Thyroid gland (tissue), 4 donors: ENCODE measurements around the gene CPSF3. TPM values are rescaled to one million over a fixed set of nuclear protein-coding genes. Genes with fewer than 3 reads are reported as not detected.

ENCODE experiments used
- DNase-seq, 2 donors: peaks; one replicate each; pipeline ENCODE4 v3.0.0-alpha.2; 2019
- H3K27ac ChIP-seq, 3 donors: fragments of 200-600 bp; sonication (generic); 1 replicate in 2 of 3; 2 replicates in 1 of 3; pipeline ENCODE4 v1.5.1; 2016 to 2019; ENCODE audit warnings: mild to moderate bottlenecking in 1 of 3, moderate library complexity in 1 of 3
- H3K27me3 ChIP-seq: fragments of 200-600 bp; sonication (generic); one replicate; pipeline ENCODE4 v1.5.1; 2019
- H3K36me3 ChIP-seq, 2 donors: fragments of 200-600 bp; sonication (generic); one replicate each; pipeline ENCODE4 v1.5.1; 2016 to 2019
- H3K4me1 ChIP-seq, 2 donors: fragments of 200-600 bp; sonication (generic); one replicate each; pipeline ENCODE4 v1.5.1; 2017 to 2019
- H3K4me3 ChIP-seq, 3 donors: fragments of 200-600 bp; sonication (generic); replicated peaks in 1 of 3; 1 replicate in 2 of 3; 2 replicates in 1 of 3; pipeline ENCODE4 v1.5.1; 2016; ENCODE audit warnings: mild to moderate bottlenecking in 1 of 3
- H3K9me3 ChIP-seq: fragments of 200-600 bp; sonication (generic); one replicate; pipeline ENCODE4 v1.5.1; 2017
- CTCF ChIP-seq, 6 experiments: fragments of 200-600 bp in 3 of 6; fragments of 450-650 bp in 3 of 6; sonication (generic) in 3 of 6; IDR thresholded peaks; one replicate each; pipeline ENCODE4 v1.5.1; 2016 to 2019; ENCODE audit warnings: antibody characterized with exemption in 6 of 6, mild to moderate bottlenecking in 2 of 6, inconsistent platforms in 1 of 6, moderate library complexity in 1 of 6
- POLR2A ChIP-seq, 2 donors: fragments of 450-650 bp; IDR thresholded peaks; one replicate each; pipeline ENCODE4 v1.6.1; 2017; ENCODE audit warnings: antibody characterized with exemption in 2 of 2, mild to moderate bottlenecking in 2 of 2, moderate library complexity in 1 of 2
- WGBS, 2 donors: methylation state at CpG; one replicate each; pipeline ENCODE4 v1.1.5; 2017; 5-methylcytosine and 5-hydroxymethylcytosine counted together
- intact Hi-C: fragments of 100-400 bp; cut with DNase I; formaldehyde crosslinking; loops from one replicate; pipeline ENCODE4 v1.15.1; 2023
- total RNA-seq, 4 donors: library from RNA; depleted of rRNA; stranded (reverse); fragments of >200 nt; gene quantifications; one replicate each; pipeline ENCODE4 v1.2.3, GENCODE V29; 2016

CPSF3 gene
- total RNA-seq, 4 donors from 2014 or later: 21.7 to 33.6 (median 29.1) TPM

DNA sequence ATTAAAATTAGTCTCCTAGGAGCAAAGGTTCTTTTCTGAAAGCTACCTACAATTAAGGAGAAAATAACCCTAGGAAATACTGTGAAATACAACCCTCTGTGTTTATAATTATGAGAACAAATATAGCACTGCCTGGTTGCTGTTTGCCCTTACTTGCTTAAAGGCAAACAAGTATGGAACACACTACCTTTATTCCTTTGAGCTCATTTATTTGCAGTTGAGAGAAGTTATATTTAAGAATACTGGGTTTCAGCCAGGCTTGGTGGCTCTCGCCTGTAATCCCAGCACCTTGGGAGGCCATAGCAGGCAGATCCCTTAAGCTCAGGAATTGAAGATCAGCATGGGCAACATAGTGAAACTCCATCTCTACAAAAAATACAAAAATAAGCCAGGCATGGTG is 27.8 kb downstream of the CPSF3 start:
- TF ChIP-seq CTCF (IDR thresholded peaks at IDR 0.05): no peak
- TF ChIP-seq POLR2A (IDR thresholded peaks at IDR 0.05): no peak
- H3K4me1 ChIP-seq: no peaks in the 10 kb centered on the region
- no peak overlapping the region for H3K27ac ChIP-seq
- no peaks in the 10 kb centered on the region for H3K9me3 ChIP-seq
- WGBS, 2 donors: 77 to 94% methylated on average over 1 of the region's 1 CpG
- intact Hi-C loops: no loop called here
- H3K36me3 ChIP-seq: peaks cover 10 to 35% of the 10 kb centered on the region in 2 donors
- no peak overlapping the region for H3K4me3 ChIP-seq
- no peak for DNase-seq
- no peaks in the 10 kb centered on the region for H3K27me3 ChIP-seq

DNA sequence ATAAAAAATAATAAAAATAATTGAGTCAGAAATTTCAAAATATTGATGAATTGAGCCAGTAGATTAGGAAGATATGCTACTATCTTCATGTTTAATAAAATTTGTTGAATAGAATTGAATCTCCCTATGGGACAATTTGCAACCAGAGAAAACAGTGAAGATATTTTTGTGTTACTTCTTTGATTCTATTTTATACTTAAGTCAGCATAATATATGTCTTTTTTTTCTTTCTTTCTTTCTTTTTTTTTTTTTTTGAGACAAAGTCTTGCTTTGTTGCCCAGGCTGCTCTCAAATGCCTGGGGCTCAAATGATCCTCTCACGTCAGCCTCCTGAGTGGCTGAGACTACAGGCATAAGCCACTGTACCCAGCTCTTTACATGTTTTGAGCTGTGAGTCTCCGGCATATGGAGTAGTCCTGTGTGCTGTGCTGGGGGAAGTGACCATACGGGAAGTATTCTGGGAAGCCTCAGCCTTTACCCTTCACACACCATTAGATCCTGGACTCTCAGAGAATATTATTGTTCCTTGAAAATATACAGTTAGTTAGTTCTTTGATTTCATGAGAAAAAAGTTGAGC is 37.1 kb downstream of the CPSF3 start:
- Histone ChIP-seq H3K36me3 (peaks cover 0 to 5% of the 10 kb centered on the region in 2 donors), H3K9me3 (no peaks in the 10 kb centered on the region), H3K27me3 (no peaks in the 10 kb centered on the region), H3K4me3 (no peak overlapping the region), H3K27ac (no peak overlapping the region), H3K4me1 (peaks cover 5 to 26% of the 10 kb centered on the region in 2 donors)
- intact Hi-C loops: no loop called here
- no peak for TF ChIP-seq CTCF (IDR thresholded peaks at IDR 0.05)
- TF ChIP-seq POLR2A (IDR thresholded peaks at IDR 0.05): no peak
- WGBS, 2 donors: 93% methylated on average over 3 of the region's 3 CpGs
- DNase-seq: no peak

DNA sequence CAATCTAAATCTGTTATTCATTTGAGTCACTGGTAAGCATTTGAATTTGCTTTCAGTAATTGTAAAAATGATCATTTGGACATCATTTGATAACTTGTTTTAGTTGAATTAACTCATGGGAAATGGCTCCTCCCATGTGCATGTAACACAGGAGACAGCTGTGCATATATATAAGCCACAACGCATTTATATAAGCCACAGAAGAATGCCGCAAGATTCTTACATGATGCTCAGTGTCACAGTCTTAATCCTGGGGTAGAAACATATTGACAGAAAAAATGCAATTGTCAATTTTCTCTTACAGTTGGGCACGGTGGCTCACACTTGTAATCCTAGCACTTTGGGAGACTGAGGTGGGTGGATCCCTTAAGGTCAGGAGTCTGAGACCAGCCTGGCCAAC is 37.6 kb downstream of the CPSF3 start:
- TF ChIP-seq CTCF (IDR thresholded peaks at IDR 0.05): no peak
- 91 to 98% methylated on average over 3 of the region's 3 CpGs for WGBS, 2 donors
- H3K9me3 ChIP-seq: no peaks in the 10 kb centered on the region
- intact Hi-C loops: no loop called here
- no peak overlapping the region for H3K27ac ChIP-seq
- no peak overlapping the region for H3K4me3 ChIP-seq
- peaks cover 5 to 28% of the 10 kb centered on the region in 2 donors for H3K4me1 ChIP-seq
- peaks cover 0 to 5% of the 10 kb centered on the region in 2 donors for H3K36me3 ChIP-seq
- H3K27me3 ChIP-seq: no peaks in the 10 kb centered on the region
- no peak for DNase-seq

- WGBS, 2 donors: 85 to 94% methylated on average over 5 of the region's 5 CpGs
- Histone ChIP-seq H3K36me3 (peaks cover 0 to 5% of the 10 kb centered on the region in 2 donors), H3K27ac (no peak overlapping the region), H3K4me3 (no peak overlapping the region), H3K27me3 (no peaks in the 10 kb centered on the region), H3K9me3 (no peaks in the 10 kb centered on the region), H3K4me1 (peaks cover 5 to 30% of the 10 kb centered on the region in 2 donors)
- intact Hi-C loops: no loop called here
- TF ChIP-seq CTCF (IDR thresholded peaks at IDR 0.05): no peak
- TF ChIP-seq POLR2A (IDR thresholded peaks at IDR 0.05): no peak
- DNase-seq: no peak
These were observed 38.9 kb downstream of the CPSF3 start for GRCh38 chr2:9462313-9462712.

GRCh38 chr2:9462886-9463697 is 39.6 kb downstream of the CPSF3 start:
- peaks cover 0 to 4% of the 10 kb centered on the region in 2 donors for H3K36me3 ChIP-seq
- intact Hi-C loops: no loop called here
- no peaks in the 10 kb centered on the region for H3K9me3 ChIP-seq
- H3K27me3 ChIP-seq: no peaks in the 10 kb centered on the region
- no peak for TF ChIP-seq CTCF (IDR thresholded peaks at IDR 0.05)
- TF ChIP-seq POLR2A (IDR thresholded peaks at IDR 0.05): no peak
- peak in 1 of 2 donors; percentile 28 for DNase-seq
- no peak overlapping the region for H3K4me3 ChIP-seq
- H3K27ac ChIP-seq: peak overlapping the region; percentile 15 to 41 (median 35)
- peaks cover 8 to 35% of the 10 kb centered on the region in 2 donors for H3K4me1 ChIP-seq
- 83% methylated on average over 6 of the region's 6 CpGs for WGBS, 2 donors
